ENCODE results near the gene SF3A2.

GRCh38 chr19:2228157-2229030 is 8.2 kb upstream of the SF3A2 start:
- TF ChIP-seq POLR2AphosphoS5 (IDR thresholded peaks at IDR 0.05; ENCODE audit: insufficient read depth in 1 of 2, low read depth in 1 of 2), result no peak
- TF ChIP-seq POLR2A (IDR thresholded peaks at IDR 0.05), result no peak

All from vagina (tissue), 2 donors.